Measurements from ENCODE around the gene SLC2A6.

The SLC2A6 gene, protein sequence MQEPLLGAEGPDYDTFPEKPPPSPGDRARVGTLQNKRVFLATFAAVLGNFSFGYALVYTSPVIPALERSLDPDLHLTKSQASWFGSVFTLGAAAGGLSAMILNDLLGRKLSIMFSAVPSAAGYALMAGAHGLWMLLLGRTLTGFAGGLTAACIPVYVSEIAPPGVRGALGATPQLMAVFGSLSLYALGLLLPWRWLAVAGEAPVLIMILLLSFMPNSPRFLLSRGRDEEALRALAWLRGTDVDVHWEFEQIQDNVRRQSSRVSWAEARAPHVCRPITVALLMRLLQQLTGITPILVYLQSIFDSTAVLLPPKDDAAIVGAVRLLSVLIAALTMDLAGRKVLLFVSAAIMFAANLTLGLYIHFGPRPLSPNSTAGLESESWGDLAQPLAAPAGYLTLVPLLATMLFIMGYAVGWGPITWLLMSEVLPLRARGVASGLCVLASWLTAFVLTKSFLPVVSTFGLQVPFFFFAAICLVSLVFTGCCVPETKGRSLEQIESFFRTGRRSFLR

DNA sequence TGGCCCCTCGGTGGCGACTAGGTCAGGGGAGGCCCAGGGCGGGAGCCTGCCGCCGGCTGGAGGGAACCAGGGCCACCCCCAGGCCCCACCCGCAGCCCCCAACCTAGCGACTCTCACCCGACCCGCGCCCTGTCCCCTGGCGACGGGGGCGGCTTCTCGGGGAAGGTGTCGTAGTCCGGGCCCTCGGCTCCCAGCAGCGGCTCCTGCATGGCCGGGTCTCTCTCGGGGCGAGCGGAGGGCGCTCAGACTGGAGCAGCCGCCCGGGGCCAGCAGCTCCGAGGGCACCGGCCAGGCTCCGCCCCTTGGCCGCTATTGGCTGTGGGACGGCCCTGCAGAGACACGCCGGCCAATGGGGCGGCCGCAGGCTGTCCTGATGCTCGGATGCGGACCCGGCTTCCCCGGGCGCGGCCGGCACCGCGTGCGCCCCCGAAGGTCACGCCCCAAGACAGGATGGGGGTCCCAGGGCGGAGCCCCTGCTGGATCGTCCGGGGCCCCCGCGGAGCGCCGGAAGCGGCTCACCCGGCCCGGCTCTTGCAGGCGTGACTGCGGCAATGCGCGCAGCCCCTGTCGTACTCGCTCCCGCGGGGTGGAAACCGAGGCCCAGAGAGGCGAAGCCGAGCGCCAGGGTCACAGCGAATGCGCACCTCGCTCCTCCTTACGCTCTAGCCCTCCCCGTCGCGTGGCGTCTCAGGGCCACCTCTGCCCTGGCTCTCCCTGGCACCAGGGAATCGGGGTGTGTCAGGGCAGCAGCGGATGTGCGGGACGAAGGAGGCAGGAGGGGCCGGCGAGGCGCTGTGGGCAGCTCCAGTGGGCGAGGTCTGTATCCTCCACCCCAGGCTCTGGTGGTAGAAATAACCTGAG, at the start of gene SLC2A6:
Gene SLC2A6 (minus strand): TSS at position 249 of the 861 bp plus-strand sequence. CDS start 40 bp downstream, at position 209.
- no peak for TF ChIP-seq CTCF (IDR thresholded peaks at IDR 0.05; ENCODE audit: control insufficient read depth, extremely low read depth, insufficient read depth)
- no peak for DNase-seq (ENCODE audit: low read depth)
- H3K4me3 ChIP-seq (ENCODE audit: low read depth, low read length), result peak within 1 kb of the TSS; percentile 58

GRCh38 chr9:133528001-133528875, 49.3 kb upstream of the SLC2A6 start:
- no peak for TF ChIP-seq CTCF (IDR thresholded peaks at IDR 0.05; ENCODE audit: control insufficient read depth, extremely low read depth, insufficient read depth)
- H3K4me3 ChIP-seq (ENCODE audit: low read depth, low read length), result no peak overlapping the region
- DNase-seq (ENCODE audit: low read depth), result no peak

DNA sequence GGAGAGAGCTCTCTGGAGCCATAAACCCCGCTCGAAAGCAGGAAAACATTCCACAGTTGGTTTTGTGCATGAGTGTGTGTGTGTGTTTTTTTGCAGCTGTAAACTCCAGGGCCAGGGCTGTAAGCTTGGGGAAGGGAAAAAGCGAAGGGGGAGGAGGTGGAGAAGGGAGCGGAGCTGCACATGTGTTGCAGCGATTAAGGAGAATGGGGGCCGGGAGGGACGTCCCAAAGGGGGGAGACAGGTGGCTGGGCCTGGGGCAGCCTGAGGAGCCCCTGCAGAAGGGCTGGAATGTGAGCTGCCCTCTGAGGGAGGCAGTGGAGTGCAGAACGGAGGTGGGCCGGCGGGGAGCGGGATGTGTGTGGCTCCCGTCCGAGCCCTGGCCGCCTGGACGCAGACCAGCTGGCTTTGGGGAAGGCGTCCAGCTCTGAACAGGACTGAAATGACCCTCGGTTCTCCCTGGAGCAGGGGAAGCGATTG, 48.6 kb upstream of the SLC2A6 start:
- no peak for DNase-seq (ENCODE audit: low read depth)
- no peak overlapping the region for H3K4me3 ChIP-seq (ENCODE audit: low read depth, low read length)
- TF ChIP-seq CTCF (IDR thresholded peaks at IDR 0.05; ENCODE audit: control insufficient read depth, extremely low read depth, insufficient read depth), result no peak

GRCh38 chr9:133526721-133527321, 47.9 kb upstream of the SLC2A6 start:
- no peak for DNase-seq (ENCODE audit: low read depth)
- TF ChIP-seq CTCF (IDR thresholded peaks at IDR 0.05; ENCODE audit: control insufficient read depth, extremely low read depth, insufficient read depth), result no peak
- H3K4me3 ChIP-seq (ENCODE audit: low read depth, low read length), result no peak overlapping the region

DNA sequence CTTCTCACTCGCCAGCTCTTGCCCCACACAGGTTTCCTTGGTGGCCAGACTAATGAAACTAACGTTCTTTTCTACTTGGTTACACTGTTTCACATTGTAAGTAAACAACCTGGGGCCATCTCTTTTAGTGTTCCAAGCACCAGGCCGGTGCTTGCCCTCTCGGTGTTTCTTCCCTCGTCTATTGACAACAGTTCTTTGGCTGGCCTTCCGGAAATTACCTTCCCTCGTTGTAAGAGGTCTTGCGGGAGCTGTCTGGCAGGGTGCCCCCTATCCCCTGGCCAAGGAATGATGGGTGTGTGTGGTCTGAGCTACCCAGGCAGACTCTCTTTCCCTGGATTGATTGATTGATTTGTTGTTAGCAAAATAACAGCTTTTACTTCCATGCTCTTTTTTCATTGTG, 46.8 kb upstream of the SLC2A6 start:
- no peak for DNase-seq (ENCODE audit: low read depth)
- no peak for TF ChIP-seq CTCF (IDR thresholded peaks at IDR 0.05; ENCODE audit: control insufficient read depth, extremely low read depth, insufficient read depth)
- H3K4me3 ChIP-seq (ENCODE audit: low read depth, low read length), result no peak overlapping the region

All from LNCaP clone FGC (cell line).